HepG2 (cell line): ENCODE results near the gene CCSER1. TPM values are rescaled to one million over a fixed set of nuclear protein-coding genes. Genes with fewer than 3 reads are reported as not detected.

Experiments used
- ATAC-seq: fragments of 200-7000 bp; cut with Tn5 transposase; 3 replicates; pipeline ENCODE4 v1.9.1; 2020; ENCODE audit warnings: mild to moderate bottlenecking, moderate library complexity
- BruUV-seq: library from RNA; stranded (reverse); fragments of 400-500 nt; replicated peaks from 2 replicates; lab custom pipeline; 2021; lab: Mats Ljungman, UMichigan
- CTCF ChIA-PET: fragments of 300-600 bp; formaldehyde crosslinking; extraction: SDS; loops from one replicate; lab custom pipeline; 2021; ENCODE audit warnings: low total read pairs, inconsistent platforms, low intra/inter-chr PET ratio; lab: Yijun Ruan, JAX
- POLR2A ChIA-PET: fragments of 350-600 bp; sonication (Branson Sonifier 250); formaldehyde crosslinking; loops from one replicate; lab custom pipeline; 2020; ENCODE audit warnings: antibody characterized with exemption, inconsistent platforms; lab: Yijun Ruan, JAX
- DNase-seq: peaks from one replicate; pipeline ENCODE4 v3.0.0-alpha.2; 2015; ENCODE audit warnings: low spot score
- FAIRE-seq: peaks from 3 replicates; lab custom pipeline; 2011; peaks lifted over from hg19 to GRCh38; lab: Jason Lieb, UNC
- H2AFZ ChIP-seq: one replicate; pipeline ENCODE4 v1.6.1; 2011; ENCODE audit warnings: low read length, inconsistent platforms
- H3K27ac ChIP-seq: fragments of 300-600 bp; 3 replicates; pipeline ENCODE4 v1.8.0; 2011; ENCODE audit warnings: mixed run types, mild to moderate bottlenecking, mixed read lengths, low read length, inconsistent platforms; ENCODE audit not compliant: insufficient read depth; ENCODE audit errors: extremely low read length
- H3K27me3 ChIP-seq, 2 experiments: fragments of 200-600 bp in 1 of 2; 2 replicates in 1 of 2; 3 replicates in 1 of 2; pipeline versions ENCODE4 v1.6.0 to v1.8.0; 2011; ENCODE audit warnings: low read length in 2 of 2, mild to moderate bottlenecking in 2 of 2, moderate library complexity in 2 of 2, inconsistent platforms in 1 of 2; ENCODE audit not compliant: insufficient read depth in 2 of 2, control insufficient read depth in 1 of 2
- H3K36me3 ChIP-seq, 2 experiments: fragments of 200-600 bp in 1 of 2; replicated peaks in 1 of 2; 2 replicates in 1 of 2; 3 replicates in 1 of 2; pipeline versions ENCODE4 v1.5.1 to v1.8.0; 2011; ENCODE audit warnings: low read length in 2 of 2, inconsistent platforms in 1 of 2; ENCODE audit not compliant: insufficient read depth in 2 of 2, control insufficient read depth in 1 of 2
- H3K4me1 ChIP-seq: 2 replicates; pipeline ENCODE4 v1.5.1; 2012; ENCODE audit warnings: low read length, inconsistent platforms; ENCODE audit not compliant: insufficient read depth
- H3K4me2 ChIP-seq: 2 replicates; pipeline ENCODE4 v1.6.0; 2011; ENCODE audit warnings: low read depth, low read length, inconsistent platforms
- H3K4me3 ChIP-seq, 3 experiments: fragments of 200-600 bp in 1 of 3; sonication (generic), shearing (Covaris generic) in 1 of 3; replicated peaks in 1 of 3; 2 replicates each; pipeline ENCODE4 v1.5.1; 2011 to 2016; ENCODE audit warnings: low read length in 3 of 3, inconsistent platforms in 2 of 3, low read depth in 2 of 3, mild to moderate bottlenecking in 2 of 3, control low read depth in 1 of 3, mixed read lengths in 1 of 3; ENCODE audit not compliant: insufficient read depth in 1 of 3
- H3K79me2 ChIP-seq: one replicate; pipeline ENCODE4 v1.6.1; 2011; ENCODE audit warnings: low read length, inconsistent platforms; ENCODE audit not compliant: insufficient read depth
- H3K9ac ChIP-seq: 2 replicates; pipeline ENCODE4 v1.6.0; 2011; ENCODE audit warnings: mild to moderate bottlenecking, low read depth, low read length, inconsistent platforms; ENCODE audit not compliant: insufficient read depth
- H3K9me3 ChIP-seq: 2 replicates; pipeline ENCODE4 v1.5.1; 2012; ENCODE audit warnings: mild to moderate bottlenecking, low read length
- H4K20me1 ChIP-seq: 2 replicates; pipeline ENCODE4 v1.6.0; 2011; ENCODE audit warnings: inconsistent platforms, mild to moderate bottlenecking, low read length, moderate library complexity; ENCODE audit not compliant: insufficient read depth
- ARID4A ChIP-seq: sonication (generic); formaldehyde crosslinking; IDR thresholded peaks from 2 replicates; pipeline ENCODE4 v1.5.0; 2020; ENCODE audit warnings: mild to moderate bottlenecking, missing genetic modification reagents, borderline replicate concordance
- NKX3-1 ChIP-seq: sonication (generic); formaldehyde crosslinking; IDR thresholded peaks from 2 replicates; pipeline ENCODE4 v1.5.0; 2020; ENCODE audit warnings: missing genetic modification reagents
- THRA ChIP-seq: sonication (generic); formaldehyde crosslinking; IDR thresholded peaks from 2 replicates; pipeline ENCODE4 v1.4.0; 2020; ENCODE audit warnings: missing genetic modification reagents, borderline replicate concordance
- ZFP82 ChIP-seq: sonication (generic); formaldehyde crosslinking; IDR thresholded peaks from 2 replicates; pipeline ENCODE4 v1.5.1; 2020; ENCODE audit warnings: mild to moderate bottlenecking, missing genetic modification reagents, borderline replicate concordance
- ZNF260 ChIP-seq: sonication (generic); formaldehyde crosslinking; IDR thresholded peaks from 2 replicates; pipeline ENCODE4 v1.4.0; 2020; ENCODE audit warnings: missing genetic modification reagents, low read depth, mild to moderate bottlenecking, borderline replicate concordance
- ZNF782 ChIP-seq: sonication (generic); formaldehyde crosslinking; IDR thresholded peaks from 2 replicates; pipeline ENCODE4 v1.4.0; 2020; ENCODE audit warnings: missing genetic modification reagents, mild to moderate bottlenecking, borderline replicate concordance
- in situ Hi-C: cut with HindIII; loops from 2 replicates; pipeline ENCODE4 v1.10.0; 2017; ENCODE audit warnings: low pct_unique_long_range_greater_than_20kb; ENCODE audit not compliant: extremely low pct_ligation_motif_present
- intact Hi-C: fragments of 100-400 bp; cut with micrococcal nuclease; formaldehyde crosslinking; loops from one replicate; pipeline ENCODE4 v1.10.0; 2022; ENCODE audit not compliant: unreplicated experiment
- polyA plus RNA-seq, 8 experiments: library from polyadenylated mRNA; depleted of rRNA in 3 of 8; stranded (reverse) in 7 of 8; unstranded in 1 of 8; fragments of >200 nt; fragmentation: Illumina TruSeq in 4 of 8; extraction: Trizol in 4 of 8; gene quantifications; 2 replicates each; pipeline versions ENCODE4 v1.2.1 to v1.2.3, GENCODE V29; 2011 to 2016; ENCODE audit warnings: low read depth in 4 of 8, missing spikeins in 1 of 8, mixed read lengths in 1 of 8; ENCODE audit not compliant: insufficient read depth in 1 of 8
- total RNA-seq, 5 experiments: library from RNA; depleted of rRNA; stranded (reverse); fragments of >200 nt; fragmentation: Illumina TruSeq; extraction: Trizol; gene quantifications; 2 replicates each; pipeline ENCODE4 v1.2.3, GENCODE V29; 2016; ENCODE audit warnings: low read depth in 1 of 5
- TF ChIP-seq, protein P1 (sequence below): fragments of 450-650 bp; IDR thresholded peaks from 2 replicates; pipeline ENCODE4 v1.6.1; 2016
- TF ChIP-seq, protein P2 (sequence below): IDR thresholded peaks from 2 replicates; pipeline ENCODE4 v1.6.1; 2012; ENCODE audit warnings: low read length, improper control_type of control experiment
- TF ChIP-seq, protein P3 (sequence below): sonication (generic); formaldehyde crosslinking; conservative IDR thresholded peaks from 2 replicates; pipeline ENCODE4 v1.8.0; 2022; ENCODE audit warnings: mild to moderate bottlenecking, moderate library complexity, missing genetic modification reagents

CCSER1 gene
- total and polyA plus RNA-seq, 2 of the 13 experiments (the other 11 are each of a cell fraction or from before 2014, with no cell fraction given) = not detected

DNA sequence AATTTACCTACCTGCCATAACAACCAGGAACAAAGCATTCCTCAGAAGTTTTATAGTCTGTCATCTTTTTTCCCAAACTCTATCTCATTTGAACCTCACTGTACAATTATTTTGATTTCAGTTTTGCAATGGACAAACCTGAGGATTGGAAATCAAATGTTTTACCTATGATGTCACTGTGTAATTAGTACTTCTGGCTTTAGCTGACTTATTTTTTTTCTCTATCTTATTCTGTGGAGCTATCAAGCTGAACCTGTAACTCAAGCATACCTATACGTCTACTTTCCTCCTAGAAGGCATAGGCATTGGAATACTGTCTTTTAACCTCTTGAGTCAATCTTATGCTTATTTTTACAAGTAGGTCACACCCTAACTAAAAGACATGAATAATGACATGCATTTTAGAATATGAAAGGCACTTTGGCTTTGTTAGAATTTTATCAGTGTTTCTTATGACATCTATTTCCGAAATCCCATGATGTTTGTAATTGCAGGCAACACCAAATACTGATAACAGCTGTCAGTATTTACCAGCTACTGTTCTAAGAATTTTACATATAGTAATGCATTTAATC, 21.5 kb downstream of the CCSER1 start (continued):
- TF ChIP-seq, protein P1, sequence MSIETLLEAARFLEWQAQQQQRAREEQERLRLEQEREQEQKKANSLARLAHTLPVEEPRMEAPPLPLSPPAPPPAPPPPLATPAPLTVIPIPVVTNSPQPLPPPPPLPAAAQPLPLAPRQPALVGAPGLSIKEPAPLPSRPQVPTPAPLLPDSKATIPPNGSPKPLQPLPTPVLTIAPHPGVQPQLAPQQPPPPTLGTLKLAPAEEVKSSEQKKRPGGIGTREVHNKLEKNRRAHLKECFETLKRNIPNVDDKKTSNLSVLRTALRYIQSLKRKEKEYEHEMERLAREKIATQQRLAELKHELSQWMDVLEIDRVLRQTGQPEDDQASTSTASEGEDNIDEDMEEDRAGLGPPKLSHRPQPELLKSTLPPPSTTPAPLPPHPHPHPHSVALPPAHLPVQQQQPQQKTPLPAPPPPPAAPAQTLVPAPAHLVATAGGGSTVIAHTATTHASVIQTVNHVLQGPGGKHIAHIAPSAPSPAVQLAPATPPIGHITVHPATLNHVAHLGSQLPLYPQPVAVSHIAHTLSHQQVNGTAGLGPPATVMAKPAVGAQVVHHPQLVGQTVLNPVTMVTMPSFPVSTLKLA = no peak
- no peak for TF ChIP-seq NKX3-1 (CRISPR knock-in tag)
- TF ChIP-seq ZFP82 (CRISPR knock-in tag) = no peak
- TF ChIP-seq ARID4A (CRISPR knock-in tag) = no peak
- no peak for TF ChIP-seq ZNF260 (CRISPR knock-in tag)
- no peak for TF ChIP-seq ZNF782 (CRISPR knock-in tag)

DNA sequence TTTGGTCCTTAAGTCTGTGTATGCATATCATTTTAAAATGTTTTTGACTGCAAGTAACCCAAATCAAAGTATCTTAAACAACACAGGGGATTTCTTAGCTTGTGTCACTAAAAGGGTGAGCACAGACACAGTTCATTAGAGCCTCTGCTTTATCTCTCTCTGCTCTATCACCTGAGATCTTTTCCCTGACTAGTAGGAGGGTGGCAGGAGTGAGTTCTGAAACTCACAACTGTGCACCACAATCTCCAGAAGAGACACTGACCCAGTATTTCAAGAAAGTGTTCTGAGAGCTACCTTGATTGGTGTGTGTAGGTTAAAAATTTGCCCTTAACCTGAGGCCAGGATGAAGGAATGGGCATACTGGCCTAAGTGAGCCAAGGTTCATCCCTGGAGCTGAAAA, 24.8 kb downstream of the CCSER1 start:
- DNase-seq = no peak
- H3K9ac ChIP-seq = no peak overlapping the region
- no peak overlapping the region for H3K4me2 ChIP-seq
- BruUV-seq = no TSS peak
- no peak for ATAC-seq
- ChIA-PET CTCF (no interaction called here), POLR2A (no interaction called here)
- intact Hi-C loops = no loop called here
- no peaks in the 10 kb centered on the region for H3K9me3 ChIP-seq
- H2AFZ ChIP-seq = no peak overlapping the region
- no peak for FAIRE-seq
- in situ Hi-C loops = no loop called here
- no peaks in the 10 kb centered on the region for H4K20me1 ChIP-seq
- H3K27ac ChIP-seq = no peak overlapping the region
- H3K27me3 ChIP-seq = no peaks in the 10 kb centered on the region
- H3K4me1 ChIP-seq = no peaks in the 10 kb centered on the region
- H3K4me3 ChIP-seq = no peak overlapping the region
- no peaks in the 10 kb centered on the region for H3K79me2 ChIP-seq
- H3K36me3 ChIP-seq = no peaks in the 10 kb centered on the region
- TF ChIP-seq, protein P2, sequence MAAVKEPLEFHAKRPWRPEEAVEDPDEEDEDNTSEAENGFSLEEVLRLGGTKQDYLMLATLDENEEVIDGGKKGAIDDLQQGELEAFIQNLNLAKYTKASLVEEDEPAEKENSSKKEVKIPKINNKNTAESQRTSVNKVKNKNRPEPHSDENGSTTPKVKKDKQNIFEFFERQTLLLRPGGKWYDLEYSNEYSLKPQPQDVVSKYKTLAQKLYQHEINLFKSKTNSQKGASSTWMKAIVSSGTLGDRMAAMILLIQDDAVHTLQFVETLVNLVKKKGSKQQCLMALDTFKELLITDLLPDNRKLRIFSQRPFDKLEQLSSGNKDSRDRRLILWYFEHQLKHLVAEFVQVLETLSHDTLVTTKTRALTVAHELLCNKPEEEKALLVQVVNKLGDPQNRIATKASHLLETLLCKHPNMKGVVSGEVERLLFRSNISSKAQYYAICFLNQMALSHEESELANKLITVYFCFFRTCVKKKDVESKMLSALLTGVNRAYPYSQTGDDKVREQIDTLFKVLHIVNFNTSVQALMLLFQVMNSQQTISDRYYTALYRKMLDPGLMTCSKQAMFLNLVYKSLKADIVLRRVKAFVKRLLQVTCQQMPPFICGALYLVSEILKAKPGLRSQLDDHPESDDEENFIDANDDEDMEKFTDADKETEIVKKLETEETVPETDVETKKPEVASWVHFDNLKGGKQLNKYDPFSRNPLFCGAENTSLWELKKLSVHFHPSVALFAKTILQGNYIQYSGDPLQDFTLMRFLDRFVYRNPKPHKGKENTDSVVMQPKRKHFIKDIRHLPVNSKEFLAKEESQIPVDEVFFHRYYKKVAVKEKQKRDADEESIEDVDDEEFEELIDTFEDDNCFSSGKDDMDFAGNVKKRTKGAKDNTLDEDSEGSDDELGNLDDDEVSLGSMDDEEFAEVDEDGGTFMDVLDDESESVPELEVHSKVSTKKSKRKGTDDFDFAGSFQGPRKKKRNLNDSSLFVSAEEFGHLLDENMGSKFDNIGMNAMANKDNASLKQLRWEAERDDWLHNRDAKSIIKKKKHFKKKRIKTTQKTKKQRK = no peak
- TF ChIP-seq THRA (CRISPR knock-in tag) = no peak
- TF ChIP-seq, protein P3, sequence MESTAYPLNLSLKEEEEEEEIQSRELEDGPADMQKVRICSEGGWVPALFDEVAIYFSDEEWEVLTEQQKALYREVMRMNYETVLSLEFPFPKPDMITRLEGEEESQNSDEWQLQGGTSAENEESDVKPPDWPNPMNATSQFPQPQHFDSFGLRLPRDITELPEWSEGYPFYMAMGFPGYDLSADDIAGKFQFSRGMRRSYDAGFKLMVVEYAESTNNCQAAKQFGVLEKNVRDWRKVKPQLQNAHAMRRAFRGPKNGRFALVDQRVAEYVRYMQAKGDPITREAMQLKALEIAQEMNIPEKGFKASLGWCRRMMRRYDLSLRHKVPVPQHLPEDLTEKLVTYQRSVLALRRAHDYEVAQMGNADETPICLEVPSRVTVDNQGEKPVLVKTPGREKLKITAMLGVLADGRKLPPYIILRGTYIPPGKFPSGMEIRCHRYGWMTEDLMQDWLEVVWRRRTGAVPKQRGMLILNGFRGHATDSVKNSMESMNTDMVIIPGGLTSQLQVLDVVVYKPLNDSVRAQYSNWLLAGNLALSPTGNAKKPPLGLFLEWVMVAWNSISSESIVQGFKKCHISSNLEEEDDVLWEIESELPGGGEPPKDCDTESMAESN (CRISPR knock-in tag) = no peak
